Sigmoid colon (tissue), 7 donors: ENCODE measurements around the gene CNOT10. TPM values are rescaled to one million over a fixed set of nuclear protein-coding genes. Genes with fewer than 3 reads are reported as not detected.
"Not testable (repeated sequence)": the region's sequence is repeated elsewhere in the genome, so short reads cannot be mapped to it uniquely, and the experiment has no call there.

Experiments
- DNase-seq: peaks from one replicate; pipeline ENCODE4 v3.0.0-alpha.2; 2019
- H3K27ac ChIP-seq, 4 donors: fragments of 200-600 bp; sonication (generic); one replicate each; pipeline ENCODE4 v1.5.1; 2016 to 2019; ENCODE audit warnings: mild to moderate bottlenecking in 1 of 4
- H3K27me3 ChIP-seq, 3 donors: fragments of 200-600 bp; sonication (generic); one replicate each; pipeline ENCODE4 v1.5.1; 2019; ENCODE audit warnings: mild to moderate bottlenecking in 1 of 3
- H3K36me3 ChIP-seq, 4 donors: fragments of 200-600 bp; sonication (generic); one replicate each; pipeline ENCODE4 v1.5.1; 2016 to 2019
- H3K4me1 ChIP-seq, 4 donors: fragments of 200-600 bp; sonication (generic); one replicate each; pipeline ENCODE4 v1.5.1; 2017 to 2019
- H3K4me3 ChIP-seq, 4 donors: fragments of 200-600 bp; sonication (generic); one replicate each; pipeline ENCODE4 v1.5.1; 2017 to 2019; ENCODE audit warnings: mild to moderate bottlenecking in 2 of 4, moderate library complexity in 1 of 4
- H3K9me3 ChIP-seq, 4 donors: fragments of 200-600 bp in 3 of 4; sonication (generic) in 3 of 4; one replicate each; pipeline versions ENCODE4 v1.5.1 to v1.6.1; 2013 to 2019
- CTCF ChIP-seq, 4 experiments: fragments of 450-650 bp in 3 of 4; fragments of 200-600 bp in 1 of 4; IDR thresholded peaks; one replicate each; pipeline ENCODE4 v1.5.1; 2016 to 2019; ENCODE audit warnings: antibody characterized with exemption in 4 of 4, mild to moderate bottlenecking in 3 of 4, moderate library complexity in 2 of 4
- EP300 ChIP-seq, 4 donors: sonication (generic); formaldehyde crosslinking; IDR thresholded peaks; one replicate each; pipeline ENCODE4 v1.6.1; 2017; ENCODE audit warnings: antibody characterized with exemption in 4 of 4
- POLR2A ChIP-seq, 2 donors: fragments of 450-650 bp; IDR thresholded peaks; one replicate each; pipeline ENCODE4 v1.6.1; 2016; ENCODE audit warnings: antibody characterized with exemption in 2 of 2, mild to moderate bottlenecking in 2 of 2, moderate library complexity in 2 of 2
- POLR2AphosphoS5 ChIP-seq, 4 donors: sonication (generic); formaldehyde crosslinking; IDR thresholded peaks; one replicate each; pipeline ENCODE4 v1.6.1; 2017; ENCODE audit warnings: antibody characterized with exemption in 4 of 4
- WGBS, 2 donors: extraction: QIAGEN DNeasy Blood & Tissue Kit; methylation state at CpG; one replicate each; pipeline ENCODE4 v1.1.7; 2013; 5-methylcytosine and 5-hydroxymethylcytosine counted together
- intact Hi-C: fragments of 100-400 bp; cut with DNase I; formaldehyde crosslinking; loops from one replicate; pipeline ENCODE4 v1.15.1; 2023
- polyA plus RNA-seq, 3 donors: library from polyadenylated mRNA; stranded (reverse); fragments of 200-250 nt; gene quantifications; one replicate each; pipeline ENCODE4 v1.2.3, GENCODE V29; 2013
- total RNA-seq, 4 donors: library from RNA; depleted of rRNA; stranded (reverse); fragments of >200 nt; gene quantifications; one replicate each; pipeline ENCODE4 v1.1.0, GENCODE V29; 2016
- donor health status: healthy with polysubstance abuse.
- donor health status: Bipolar disorder and iron deficiency.
- donor health status: healthy.

CNOT10 gene
- total and polyA plus RNA-seq, 7 donors = 7.2 to 33.5 (median 18.6) TPM

GRCh38 chr3:32794487-32795308, 109.7 kb downstream of the CNOT10 start:
- intact Hi-C loops = no loop called here
- H3K9me3 ChIP-seq = no peaks in the 10 kb centered on the region
- DNase-seq = no peak
- H3K27ac ChIP-seq = no peak overlapping the region
- 82 to 86% methylated on average over 8 of the region's 8 CpGs for whole genome bisulfite sequencing, 2 donors
- no peaks in the 10 kb centered on the region for H3K4me1 ChIP-seq
- TF ChIP-seq POLR2A (IDR thresholded peaks at IDR 0.05) (no peak), POLR2AphosphoS5 (IDR thresholded peaks at IDR 0.05) (no peak), CTCF (IDR thresholded peaks at IDR 0.05) (no peak), EP300 (IDR thresholded peaks at IDR 0.05) (no peak)
- H3K4me3 ChIP-seq = no peak overlapping the region
- no peaks in the 10 kb centered on the region for H3K27me3 ChIP-seq
- H3K36me3 ChIP-seq = no peaks in the 10 kb centered on the region

GRCh38 chr3:32796384-32796950, 111.5 kb downstream of the CNOT10 start:
- H3K4me1 ChIP-seq, H3K4me3 ChIP-seq, H3K27ac ChIP-seq, intact Hi-C loops, H3K9me3 ChIP-seq, H3K36me3 ChIP-seq, DNase-seq, H3K27me3 ChIP-seq: not testable (repeated sequence)
- 76 to 89% methylated on average over 11 of the region's 11 CpGs for WGBS, 2 donors

GRCh38 chr3:32797776-32798175, 112.8 kb downstream of the CNOT10 start:
- intact Hi-C loops = no loop called here
- Histone ChIP-seq H3K4me1 (no peaks in the 10 kb centered on the region), H3K27me3 (no peaks in the 10 kb centered on the region), H3K36me3 (no peaks in the 10 kb centered on the region), H3K27ac (no peak overlapping the region), H3K9me3 (no peaks in the 10 kb centered on the region), H3K4me3 (no peak overlapping the region)
- DNase-seq = no peak
- TF ChIP-seq POLR2AphosphoS5 (IDR thresholded peaks at IDR 0.05) (no peak), CTCF (IDR thresholded peaks at IDR 0.05) (no peak), EP300 (IDR thresholded peaks at IDR 0.05) (no peak), POLR2A (IDR thresholded peaks at IDR 0.05) (no peak)
- WGBS, 2 donors = 86 to 90% methylated on average over 2 of the region's 2 CpGs

- DNase-seq, H3K4me1 ChIP-seq, H3K27ac ChIP-seq, H3K4me3 ChIP-seq, H3K36me3 ChIP-seq, H3K9me3 ChIP-seq, H3K27me3 ChIP-seq, intact Hi-C loops: not testable (repeated sequence)
- 93 to 94% methylated on average over 5 of the region's 5 CpGs for whole genome bisulfite sequencing, 2 donors
Observed at GRCh38 chr3:32801440-32801839, 116.5 kb downstream of the CNOT10 start.

- no peak for DNase-seq
- Histone ChIP-seq H3K4me1 (peaks cover 0 to 22% (median 21%) of the 10 kb centered on the region in 4 donors), H3K4me3 (no peak overlapping the region), H3K36me3 (no peaks in the 10 kb centered on the region), H3K9me3 (no peaks in the 10 kb centered on the region), H3K27ac (no peak overlapping the region), H3K27me3 (peaks cover 21 to 27% (median 23%) of the 10 kb centered on the region in 3 donors)
- 16 to 17% methylated on average over 2 of the region's 2 CpGs for WGBS, 2 donors
- TF ChIP-seq CTCF (IDR thresholded peaks at IDR 0.05) (no peak), EP300 (IDR thresholded peaks at IDR 0.05) (no peak), POLR2AphosphoS5 (IDR thresholded peaks at IDR 0.05) (no peak), POLR2A (IDR thresholded peaks at IDR 0.05) (no peak)
- intact Hi-C loops = no loop called here
Observed at GRCh38 chr3:32813180-32813579, 128.2 kb downstream of the CNOT10 start.
